Astrocyte (in vitro differentiated cells and primary cell): ENCODE results near the gene FBXO48.

ENCODE experiments used
- CTCF ChIP-seq: IDR thresholded peaks from 2 replicates; pipeline ENCODE4 v1.5.1; 2011; ENCODE audit warnings: low read depth, mild to moderate bottlenecking, inconsistent platforms, low read length, moderate library complexity; ENCODE audit not compliant: insufficient read depth
- EZH2 ChIP-seq: IDR thresholded peaks from 2 replicates; pipeline ENCODE4 v1.6.1; 2012; ENCODE audit warnings: mild to moderate bottlenecking, low read length, inconsistent platforms; ENCODE audit not compliant: insufficient read depth

GRCh38 chr2:68469935-68470334 lies 2.8 kb upstream of the FBXO48 start:
- no peak for TF ChIP-seq CTCF
- no peak for TF ChIP-seq EZH2
